ENCODE data around the gene PAWR.

- TF ChIP-seq CTCF (conservative IDR thresholded peaks at IDR 0.05) (no peak), ZFX (IDR thresholded peaks at IDR 0.05) (no peak)
Observed at GRCh38 chr12:79681008-79681590, 9.7 kb downstream of the PAWR start.

All from C4-2B (cell line).